Endodermal cell (in vitro differentiated cells): ENCODE results near the gene ILDR1. TPM values are rescaled to one million over a fixed set of nuclear protein-coding genes. Genes with fewer than 3 reads are reported as not detected.

Source experiments
- DNase-seq: peaks from one replicate; pipeline ENCODE4 v3.0.0-alpha.2; 2017
- H3K27ac ChIP-seq: 2 replicates; pipeline ENCODE4 v1.5.1; 2013; ENCODE audit warnings: mild to moderate bottlenecking, low read depth, low read length, moderate library complexity
- H3K27me3 ChIP-seq: 2 replicates; pipeline ENCODE4 v1.6.1; 2013; ENCODE audit warnings: mild to moderate bottlenecking, low read length, moderate library complexity; ENCODE audit not compliant: insufficient read depth, control insufficient read depth, poor library complexity, severe bottlenecking
- H3K36me3 ChIP-seq: 2 replicates; pipeline ENCODE4 v1.7.0; 2013; ENCODE audit warnings: mild to moderate bottlenecking, low read length, moderate library complexity; ENCODE audit not compliant: control insufficient read depth, insufficient read depth
- H3K4me1 ChIP-seq: one replicate; pipeline ENCODE4 v1.7.0; 2013; ENCODE audit warnings: low read length; ENCODE audit not compliant: control insufficient read depth, insufficient read depth
- H3K4me3 ChIP-seq: 2 replicates; pipeline ENCODE4 v1.5.1; 2013; ENCODE audit warnings: mild to moderate bottlenecking, low read length, moderate library complexity
- H3K9ac ChIP-seq: 2 replicates; pipeline ENCODE4 v1.6.1; 2013; ENCODE audit warnings: mild to moderate bottlenecking, low read length, moderate library complexity; ENCODE audit not compliant: poor library complexity, severe bottlenecking; ENCODE audit errors: extremely low read depth
- H3K9me3 ChIP-seq: 2 replicates; pipeline ENCODE4 v1.6.1; 2013; ENCODE audit warnings: mild to moderate bottlenecking, low read length, moderate library complexity; ENCODE audit not compliant: control insufficient read depth
- H3K27ac Mint-ChIP-seq: 2 replicates; pipeline ENCODE4 v1.8.0; 2020; ENCODE audit warnings: mixed read lengths
- H3K27me3 Mint-ChIP-seq: 2 replicates; pipeline ENCODE4 v1.8.0; 2021; ENCODE audit warnings: mild to moderate bottlenecking, mixed read lengths; ENCODE audit not compliant: insufficient read depth
- H3K36me3 Mint-ChIP-seq: 2 replicates; pipeline ENCODE4 v1.8.0; 2020; ENCODE audit warnings: low read depth, mixed read lengths
- H3K4me1 Mint-ChIP-seq: 2 replicates; pipeline ENCODE4 v1.8.0; 2020; ENCODE audit warnings: mixed read lengths
- H3K4me3 Mint-ChIP-seq: 2 replicates; pipeline ENCODE4 v1.8.0; 2020; ENCODE audit warnings: mild to moderate bottlenecking, moderate library complexity, mixed read lengths
- H3K9me3 Mint-ChIP-seq: 2 replicates; pipeline ENCODE4 v1.8.0; 2020; ENCODE audit warnings: mild to moderate bottlenecking, mixed read lengths
- WGBS, 2 experiments: methylation state at CpG; one replicate each; pipeline versions ENCODE4 v1.1.5 to v1.1.7; 2013; ENCODE audit warnings: missing lambda C conversion rate in 2 of 2, mixed read lengths in 1 of 2; ENCODE audit not compliant: insufficient coverage in 1 of 2, insufficient read length in 1 of 2; 5-methylcytosine and 5-hydroxymethylcytosine counted together
- total RNA-seq, 2 donors: library from RNA; stranded (reverse); fragmentation: NEBNext Ultra II Directional in 1 of 2; extraction: Animal tissue kit (Norgen Biotek cat#: 25700) in 1 of 2; gene quantifications; 2 replicates in 1 of 2; 3 replicates in 1 of 2; pipeline ENCODE4 v1.2.1, GENCODE V29; 2021
- TF ChIP-seq, protein P1 (sequence below): fragments of 200-600 bp; sonication (generic); conservative IDR thresholded peaks from 2 replicates; pipeline ENCODE4 v1.5.0; 2021; ENCODE audit warnings: antibody characterized with exemption, mild to moderate bottlenecking

ILDR1 gene
- total RNA-seq, 2 donors from 2014 or later: 2.0 to 3.6 TPM

DNA sequence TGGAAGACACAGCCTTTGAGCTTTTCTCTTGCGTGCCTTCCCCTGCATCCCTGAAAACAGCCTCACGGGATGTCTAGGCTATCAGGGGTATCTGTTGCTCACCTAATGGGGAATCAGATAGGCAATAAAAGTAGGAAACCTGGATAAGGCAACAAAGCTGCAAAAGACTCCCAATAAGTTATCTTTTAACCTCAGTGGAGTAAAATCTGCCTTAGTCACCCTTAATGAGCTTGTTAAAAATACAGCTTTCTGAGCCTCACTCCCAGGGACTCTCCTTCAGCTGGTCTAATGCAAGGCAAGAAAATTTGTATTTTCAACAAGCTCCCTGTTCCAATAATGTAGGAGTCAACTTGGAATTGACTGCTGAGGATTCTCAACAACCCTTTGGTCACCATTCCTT is 25.6 kb downstream of the ILDR1 start:
- Histone ChIP-seq H3K4me1 (peaks cover 3% of the 10 kb centered on the region), H3K4me3 (no peak overlapping the region), H3K9me3 (no peaks in the 10 kb centered on the region), H3K9ac (no peak overlapping the region), H3K27ac (no peak overlapping the region), H3K36me3 (no peaks in the 10 kb centered on the region), H3K27me3 (no peaks in the 10 kb centered on the region)
- no peaks in the 10 kb centered on the region for H3K36me3 Mint-ChIP-seq
- H3K9me3 Mint-ChIP-seq: no peaks in the 10 kb centered on the region
- 58% methylated on average over 2 of the region's 2 CpGs; no CpG with 5 or more reads in 1 of the 2 experiments for WGBS, 2 experiments
- H3K27me3 Mint-ChIP-seq: no peaks in the 10 kb centered on the region
- H3K27ac Mint-ChIP-seq: no peak overlapping the region
- no peak for DNase-seq
- peaks cover 37% of the 10 kb centered on the region for H3K4me1 Mint-ChIP-seq
- TF ChIP-seq, protein P1, sequence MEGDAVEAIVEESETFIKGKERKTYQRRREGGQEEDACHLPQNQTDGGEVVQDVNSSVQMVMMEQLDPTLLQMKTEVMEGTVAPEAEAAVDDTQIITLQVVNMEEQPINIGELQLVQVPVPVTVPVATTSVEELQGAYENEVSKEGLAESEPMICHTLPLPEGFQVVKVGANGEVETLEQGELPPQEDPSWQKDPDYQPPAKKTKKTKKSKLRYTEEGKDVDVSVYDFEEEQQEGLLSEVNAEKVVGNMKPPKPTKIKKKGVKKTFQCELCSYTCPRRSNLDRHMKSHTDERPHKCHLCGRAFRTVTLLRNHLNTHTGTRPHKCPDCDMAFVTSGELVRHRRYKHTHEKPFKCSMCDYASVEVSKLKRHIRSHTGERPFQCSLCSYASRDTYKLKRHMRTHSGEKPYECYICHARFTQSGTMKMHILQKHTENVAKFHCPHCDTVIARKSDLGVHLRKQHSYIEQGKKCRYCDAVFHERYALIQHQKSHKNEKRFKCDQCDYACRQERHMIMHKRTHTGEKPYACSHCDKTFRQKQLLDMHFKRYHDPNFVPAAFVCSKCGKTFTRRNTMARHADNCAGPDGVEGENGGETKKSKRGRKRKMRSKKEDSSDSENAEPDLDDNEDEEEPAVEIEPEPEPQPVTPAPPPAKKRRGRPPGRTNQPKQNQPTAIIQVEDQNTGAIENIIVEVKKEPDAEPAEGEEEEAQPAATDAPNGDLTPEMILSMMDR: no peak
- H3K4me3 Mint-ChIP-seq: no peak overlapping the region

DNA sequence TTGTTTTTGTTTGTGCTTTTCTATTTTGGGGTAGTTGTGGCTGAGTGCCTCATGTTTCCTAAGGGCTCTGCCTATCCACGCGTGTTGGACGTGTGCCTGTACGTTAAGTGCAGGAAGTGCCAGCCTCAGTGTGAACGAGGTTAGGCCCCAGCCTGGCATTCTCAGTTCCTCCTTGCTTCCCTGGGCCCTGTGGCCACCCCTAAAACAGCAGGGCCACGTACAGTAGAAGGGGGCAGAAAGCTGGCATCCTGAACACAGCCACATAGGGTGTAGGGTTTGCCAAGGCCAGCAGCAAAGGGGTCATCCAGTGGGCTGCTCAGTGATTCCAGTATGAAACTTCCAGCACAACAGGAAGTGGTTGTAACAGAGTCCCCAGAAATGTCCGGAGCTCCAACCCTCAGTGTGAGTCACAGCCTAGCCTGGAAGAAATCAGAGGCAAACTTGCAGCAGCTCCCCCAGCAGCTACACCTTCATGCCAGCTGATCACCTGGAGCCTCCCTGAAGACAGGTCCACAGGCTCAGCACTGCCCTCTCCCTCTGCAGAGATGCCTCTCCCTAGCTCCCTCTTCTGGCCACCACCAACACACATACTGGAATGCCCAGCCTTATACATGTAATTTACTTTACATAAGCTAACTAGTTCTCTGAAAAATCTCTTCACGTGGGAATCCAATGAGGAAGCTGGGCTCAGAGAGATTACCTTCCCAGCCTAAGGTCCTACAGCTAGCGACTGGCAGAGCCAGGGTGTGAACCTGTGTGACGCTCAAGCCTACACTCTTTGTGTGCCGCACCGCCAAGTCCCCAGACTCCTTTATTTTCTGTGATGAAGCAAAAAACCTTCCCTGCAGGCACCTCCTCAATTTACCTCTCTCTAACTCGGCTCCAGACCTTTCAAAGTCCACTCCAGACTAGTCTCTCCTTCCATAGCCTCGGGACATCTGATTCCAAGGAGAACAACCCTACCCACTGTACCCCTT is 26.6 kb downstream of the ILDR1 start:
- no peaks in the 10 kb centered on the region for H3K36me3 Mint-ChIP-seq
- Histone ChIP-seq H3K9me3 (no peaks in the 10 kb centered on the region), H3K36me3 (no peaks in the 10 kb centered on the region), H3K4me3 (no peak overlapping the region), H3K9ac (no peak overlapping the region), H3K27ac (no peak overlapping the region), H3K27me3 (no peaks in the 10 kb centered on the region), H3K4me1 (no peaks in the 10 kb centered on the region)
- peaks cover 34% of the 10 kb centered on the region for H3K4me1 Mint-ChIP-seq
- no peaks in the 10 kb centered on the region for H3K27me3 Mint-ChIP-seq
- no peaks in the 10 kb centered on the region for H3K9me3 Mint-ChIP-seq
- DNase-seq: peak; percentile 91
- H3K4me3 Mint-ChIP-seq: no peak overlapping the region
- no peak overlapping the region for H3K27ac Mint-ChIP-seq
- WGBS, 2 experiments: 68 to 72% methylated on average over 7 to 14 of the region's 14 CpGs
- TF ChIP-seq, protein P1: peak; percentile 88

DNA sequence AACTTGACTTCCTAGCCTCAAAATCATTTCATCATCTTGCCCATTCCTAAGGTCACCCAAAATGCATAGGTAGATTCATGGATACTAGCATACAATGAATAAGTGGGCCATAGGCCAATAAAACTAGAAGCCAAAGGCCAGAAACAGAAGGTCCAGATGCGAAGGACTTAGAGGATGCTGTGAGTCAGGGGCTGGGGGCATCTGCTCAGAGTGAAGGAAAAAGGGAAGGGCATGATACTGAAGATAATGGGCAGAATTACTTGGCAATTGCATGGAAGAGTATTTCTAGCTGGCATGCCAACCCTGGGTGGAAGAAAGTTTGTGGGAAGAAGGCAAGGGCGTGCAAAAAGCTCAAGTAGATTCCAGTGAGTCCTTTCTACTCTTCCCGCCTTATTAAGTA is 27.5 kb downstream of the ILDR1 start:
- H3K9me3 Mint-ChIP-seq: no peaks in the 10 kb centered on the region
- H3K27ac ChIP-seq: no peak overlapping the region
- H3K4me1 ChIP-seq: peaks cover 3% of the 10 kb centered on the region
- no peak overlapping the region for H3K27ac Mint-ChIP-seq
- no peaks in the 10 kb centered on the region for H3K36me3 Mint-ChIP-seq
- DNase-seq: no peak
- H3K36me3 ChIP-seq: no peaks in the 10 kb centered on the region
- no peak overlapping the region for H3K9ac ChIP-seq
- no peak overlapping the region for H3K4me3 Mint-ChIP-seq
- TF ChIP-seq, protein P1: no peak
- WGBS, 2 experiments: 91 to 92% methylated on average over 1 to 3 of the region's 3 CpGs
- peaks cover 33% of the 10 kb centered on the region for H3K4me1 Mint-ChIP-seq
- H3K27me3 ChIP-seq: no peaks in the 10 kb centered on the region
- H3K4me3 ChIP-seq: no peak overlapping the region
- H3K27me3 Mint-ChIP-seq: no peaks in the 10 kb centered on the region
- H3K9me3 ChIP-seq: no peaks in the 10 kb centered on the region
